Osteoblast (primary cell): ENCODE data around the gene POLL. TPM values are rescaled to one million over a fixed set of nuclear protein-coding genes. Genes with fewer than 3 reads are reported as not detected.

ENCODE experiments used
- DNase-seq: peaks from one replicate; pipeline ENCODE4 v3.0.0; 2011; ENCODE audit warnings: low spot score, mixed read lengths; ENCODE audit not compliant: insufficient read length; ENCODE audit errors: missing footprints
- H2AFZ ChIP-seq: 2 replicates; pipeline ENCODE4 v1.6.0; 2011; ENCODE audit warnings: mild to moderate bottlenecking, low read length
- H3K27ac ChIP-seq: 2 replicates; pipeline ENCODE4 v1.5.1; 2011; ENCODE audit warnings: mild to moderate bottlenecking, low read depth, low read length, moderate library complexity
- H3K27me3 ChIP-seq: 2 replicates; pipeline ENCODE4 v1.6.0; 2012; ENCODE audit warnings: mild to moderate bottlenecking, control low read depth, inconsistent platforms, low read length, moderate library complexity; ENCODE audit not compliant: insufficient read depth
- H3K36me3 ChIP-seq: 2 replicates; pipeline ENCODE4 v1.5.1; 2011; ENCODE audit warnings: mild to moderate bottlenecking, low read length, control low read depth, moderate library complexity; ENCODE audit not compliant: insufficient read depth
- H3K4me1 ChIP-seq: 2 replicates; pipeline ENCODE4 v1.5.1; 2011; ENCODE audit warnings: mild to moderate bottlenecking, low read length, control low read depth, moderate library complexity; ENCODE audit not compliant: insufficient read depth
- H3K4me2 ChIP-seq: 2 replicates; pipeline ENCODE4 v1.6.0; 2011; ENCODE audit warnings: mild to moderate bottlenecking, low read length; ENCODE audit not compliant: insufficient read depth
- H3K4me3 ChIP-seq: fragments of 200-600 bp; sonication (generic); 3 replicates; pipeline ENCODE4 v1.5.1; 2012; ENCODE audit warnings: mild to moderate bottlenecking, low read length, inconsistent platforms; ENCODE audit not compliant: insufficient read depth
- H3K79me2 ChIP-seq: 2 replicates; pipeline ENCODE4 v1.6.0; 2012; ENCODE audit warnings: mild to moderate bottlenecking, low read length, control low read depth, inconsistent platforms; ENCODE audit not compliant: insufficient read depth
- H3K9me3 ChIP-seq: 2 replicates; pipeline ENCODE4 v1.5.1; 2011; ENCODE audit warnings: low read depth, low read length, control low read depth
- H4K20me1 ChIP-seq: 2 replicates; pipeline ENCODE4 v1.6.0; 2012; ENCODE audit warnings: mild to moderate bottlenecking, low read length, control low read depth; ENCODE audit not compliant: insufficient read depth
- total RNA-seq: library from RNA; depleted of rRNA; stranded (reverse); fragments of >200 nt; gene quantifications from 2 replicates; pipeline ENCODE4 v1.2.3, GENCODE V29; 2012
- TF ChIP-seq, protein P1 (sequence below): IDR thresholded peaks from 2 replicates; pipeline ENCODE4 v1.5.1; 2011; ENCODE audit warnings: mild to moderate bottlenecking, low read depth, low read length, moderate library complexity; ENCODE audit errors: extremely low read depth

Gene POLL
- total RNA-seq, 1 donor, result 18.5 TPM

DNA sequence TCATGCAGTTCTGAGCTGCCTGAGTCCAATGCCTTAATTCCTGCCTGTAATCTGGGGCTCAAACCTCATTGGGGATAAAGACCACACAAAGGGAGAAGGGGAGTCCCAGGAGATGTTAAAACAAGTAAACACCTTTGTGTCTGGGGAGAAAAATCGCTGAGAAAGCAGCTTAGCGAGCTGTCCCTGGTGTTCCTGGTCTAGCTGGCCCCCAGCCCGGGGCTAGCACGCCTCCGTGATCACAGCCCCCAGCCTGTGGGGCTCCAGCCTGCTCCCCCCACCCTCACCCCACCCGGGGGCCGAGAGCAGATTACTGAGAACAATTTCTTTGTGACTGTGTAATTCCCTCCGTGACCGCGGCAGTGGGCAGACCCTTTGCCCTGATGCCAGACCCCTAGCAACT, 24.8 kb upstream of the POLL start:
- DNase-seq, result no peak
- peaks cover 12% of the 10 kb centered on the region for H4K20me1 ChIP-seq
- no peak overlapping the region for H3K4me3 ChIP-seq
- no peaks in the 10 kb centered on the region for H3K79me2 ChIP-seq
- H2AFZ ChIP-seq, result no peak overlapping the region
- H3K36me3 ChIP-seq, result peaks cover 21% of the 10 kb centered on the region
- peaks cover 7% of the 10 kb centered on the region for H3K4me1 ChIP-seq
- no peaks in the 10 kb centered on the region for H3K27me3 ChIP-seq
- H3K4me2 ChIP-seq, result no peak overlapping the region
- TF ChIP-seq, protein P1, sequence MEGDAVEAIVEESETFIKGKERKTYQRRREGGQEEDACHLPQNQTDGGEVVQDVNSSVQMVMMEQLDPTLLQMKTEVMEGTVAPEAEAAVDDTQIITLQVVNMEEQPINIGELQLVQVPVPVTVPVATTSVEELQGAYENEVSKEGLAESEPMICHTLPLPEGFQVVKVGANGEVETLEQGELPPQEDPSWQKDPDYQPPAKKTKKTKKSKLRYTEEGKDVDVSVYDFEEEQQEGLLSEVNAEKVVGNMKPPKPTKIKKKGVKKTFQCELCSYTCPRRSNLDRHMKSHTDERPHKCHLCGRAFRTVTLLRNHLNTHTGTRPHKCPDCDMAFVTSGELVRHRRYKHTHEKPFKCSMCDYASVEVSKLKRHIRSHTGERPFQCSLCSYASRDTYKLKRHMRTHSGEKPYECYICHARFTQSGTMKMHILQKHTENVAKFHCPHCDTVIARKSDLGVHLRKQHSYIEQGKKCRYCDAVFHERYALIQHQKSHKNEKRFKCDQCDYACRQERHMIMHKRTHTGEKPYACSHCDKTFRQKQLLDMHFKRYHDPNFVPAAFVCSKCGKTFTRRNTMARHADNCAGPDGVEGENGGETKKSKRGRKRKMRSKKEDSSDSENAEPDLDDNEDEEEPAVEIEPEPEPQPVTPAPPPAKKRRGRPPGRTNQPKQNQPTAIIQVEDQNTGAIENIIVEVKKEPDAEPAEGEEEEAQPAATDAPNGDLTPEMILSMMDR, result no peak
- H3K9me3 ChIP-seq, result no peaks in the 10 kb centered on the region
- H3K27ac ChIP-seq, result no peak overlapping the region

DNA sequence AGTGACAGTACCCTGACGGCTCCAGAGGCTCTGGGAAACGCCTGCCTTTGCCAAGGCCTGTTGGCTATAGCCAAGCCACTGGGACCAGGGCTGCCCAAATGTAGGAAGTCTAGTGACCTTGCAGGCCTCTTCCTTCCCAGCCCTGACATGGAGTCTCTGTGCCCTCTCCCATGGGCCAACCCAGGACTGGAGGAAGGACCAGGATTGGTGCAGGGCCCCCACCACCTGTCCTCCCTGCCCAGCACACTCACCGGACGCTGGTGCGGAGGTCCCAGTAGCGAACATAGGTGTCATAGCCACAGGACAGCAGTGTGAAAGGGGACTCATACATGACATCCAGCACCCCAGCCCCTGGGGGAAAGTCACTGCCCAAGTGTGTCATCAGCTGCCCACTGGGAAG, 24.0 kb upstream of the POLL start:
- Histone ChIP-seq H3K36me3 (peaks cover 22% of the 10 kb centered on the region), H4K20me1 (peaks cover 11% of the 10 kb centered on the region), H3K27ac (no peak overlapping the region)

DNA sequence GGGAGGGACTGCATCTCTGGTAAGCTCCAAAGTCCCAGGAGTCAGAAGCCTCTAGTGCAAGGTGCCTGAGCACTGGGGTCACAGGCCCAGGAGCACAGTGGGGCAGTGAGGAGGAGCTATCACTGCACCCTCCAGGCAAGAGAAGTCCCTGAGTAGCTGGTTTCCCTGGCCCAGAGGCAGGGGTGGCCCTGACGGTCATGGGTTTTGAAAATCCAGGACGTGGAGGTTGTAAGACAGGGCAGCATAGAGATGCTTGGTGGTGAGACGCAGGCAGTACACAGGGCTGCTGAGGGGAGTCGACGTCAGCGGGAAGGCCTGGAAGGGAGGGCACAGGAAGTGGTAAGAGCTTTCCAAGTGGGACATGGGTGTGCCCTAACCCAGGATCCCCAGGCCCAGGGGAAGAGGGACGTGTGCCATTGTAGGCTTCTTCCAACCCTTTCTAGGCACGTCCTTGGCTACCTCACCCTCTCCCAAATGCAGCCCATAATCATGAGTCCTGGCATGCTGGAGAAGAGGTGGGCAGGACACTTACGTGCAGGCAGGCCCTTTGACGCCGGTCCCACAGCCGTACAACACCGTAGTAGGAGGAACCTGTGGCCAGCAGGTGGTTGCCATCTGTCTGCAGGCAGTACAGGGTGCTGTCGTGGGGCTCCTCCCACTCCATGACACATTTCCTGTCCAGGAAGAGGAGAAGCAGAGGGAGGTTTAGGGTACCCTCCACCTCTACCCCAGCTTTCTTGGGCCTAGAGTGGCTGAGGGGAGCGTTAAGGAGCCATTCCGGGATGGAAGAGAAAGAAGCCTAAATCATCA, 23.2 kb upstream of the POLL start:
- no peak overlapping the region for H3K4me3 ChIP-seq
- no peak overlapping the region for H3K27ac ChIP-seq
- TF ChIP-seq, protein P1, result no peak
- H3K79me2 ChIP-seq, result no peaks in the 10 kb centered on the region
- no peaks in the 10 kb centered on the region for H3K9me3 ChIP-seq
- H2AFZ ChIP-seq, result no peak overlapping the region
- H4K20me1 ChIP-seq, result peaks cover 10% of the 10 kb centered on the region
- no peaks in the 10 kb centered on the region for H3K27me3 ChIP-seq
- no peak for DNase-seq
- H3K4me2 ChIP-seq, result no peak overlapping the region
- H3K36me3 ChIP-seq, result peaks cover 29% of the 10 kb centered on the region
- H3K4me1 ChIP-seq, result peaks cover 7% of the 10 kb centered on the region

More for the DNA sequence above, 24.0 kb upstream of the POLL start:
- H2AFZ ChIP-seq, result no peak overlapping the region
- no peaks in the 10 kb centered on the region for H3K9me3 ChIP-seq
- H3K4me3 ChIP-seq, result no peak overlapping the region
- no peak for DNase-seq
- H3K79me2 ChIP-seq, result no peaks in the 10 kb centered on the region
- TF ChIP-seq, protein P1, result no peak
- H3K27me3 ChIP-seq, result no peaks in the 10 kb centered on the region
- H3K4me1 ChIP-seq, result peaks cover 7% of the 10 kb centered on the region
- no peak overlapping the region for H3K4me2 ChIP-seq

DNA sequence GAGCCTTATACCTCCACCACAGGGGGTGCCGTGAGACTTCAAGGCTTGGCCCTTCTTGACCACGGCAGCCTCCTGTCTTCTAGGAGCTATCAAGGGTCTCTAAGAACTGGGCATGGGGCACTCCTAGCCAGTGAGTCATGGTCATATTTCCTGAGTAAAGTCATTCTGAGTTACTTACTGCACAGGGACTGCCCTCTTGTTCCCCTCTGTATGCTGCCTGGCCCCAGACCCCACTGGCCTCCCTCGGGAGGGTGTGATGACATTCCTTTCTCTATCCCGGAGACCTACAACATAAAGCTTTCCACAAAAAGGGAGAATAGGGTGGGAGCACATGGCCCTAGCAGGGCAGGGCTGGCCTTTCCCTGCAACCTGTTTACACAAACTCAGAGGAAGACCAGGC, 21.4 kb upstream of the POLL start:
- Histone ChIP-seq H2AFZ (no peak overlapping the region), H3K4me2 (no peak overlapping the region), H3K4me3 (no peak overlapping the region), H3K36me3 (peaks cover 35% of the 10 kb centered on the region), H4K20me1 (peaks cover 12% of the 10 kb centered on the region), H3K79me2 (no peaks in the 10 kb centered on the region), H3K27me3 (no peaks in the 10 kb centered on the region), H3K9me3 (no peaks in the 10 kb centered on the region), H3K4me1 (peaks cover 7% of the 10 kb centered on the region), H3K27ac (no peak overlapping the region)
- DNase-seq, result peak; percentile 93
- TF ChIP-seq, protein P1, result no peak
